H4 (cell line): ENCODE results near the gene HYAL2. TPM values are rescaled to one million over a fixed set of nuclear protein-coding genes. Genes with fewer than 3 reads are reported as not detected.
"Not testable (repeated sequence)": the region's sequence is repeated elsewhere in the genome, so short reads cannot be mapped to it uniquely, and the experiment has no call there.

ENCODE experiments used
- DNase-seq: peaks from one replicate; pipeline ENCODE4 v3.0.0-alpha.2; 2015; ENCODE audit warnings: low spot score
- total RNA-seq: library from RNA; depleted of rRNA; stranded (reverse); fragments of >200 nt; shearing (Covaris generic); gene quantifications from 2 replicates; pipeline ENCODE4 v1.2.3, GENCODE V29; 2014

Gene HYAL2
- total RNA-seq, 1 experiment from 2014 or later, result 41.1 TPM

GRCh38 chr3:50312041-50312440 lies 10.5 kb downstream of the HYAL2 start:
- not testable (repeated sequence) for DNase-seq

DNA sequence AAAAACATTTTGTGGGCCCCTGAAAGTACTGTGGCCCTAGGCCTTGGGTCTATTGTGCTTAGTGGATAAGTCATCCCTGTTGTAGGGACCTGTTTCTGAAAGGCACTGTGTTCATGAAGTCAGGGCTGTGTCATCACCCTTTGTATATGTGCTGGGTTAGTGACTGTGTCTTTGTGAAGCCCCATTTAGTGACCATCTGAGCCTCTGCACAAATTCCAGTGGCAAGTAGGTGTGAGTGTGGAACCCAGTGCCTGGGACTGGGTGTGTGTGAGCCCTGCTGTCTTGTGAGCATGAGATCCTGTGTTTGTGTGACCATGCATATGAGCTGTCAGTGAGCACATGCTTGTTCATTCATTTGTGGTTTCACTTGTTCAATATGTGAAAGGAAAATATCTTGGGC lies 17.9 kb downstream of the HYAL2 start:
- DNase-seq, result no peak

GRCh38 chr3:50303013-50303815 lies 19.3 kb downstream of the HYAL2 start, which contains the start of gene HYAL1:
Gene HYAL1, minus strand, starts transcription at chr3:50303574. Its CDS starts 618 bp downstream, at chr3:50302956.
- DNase-seq, result no peak

- no peak for DNase-seq
Observed at GRCh38 chr3:50302095-50303012, 20.2 kb downstream of the HYAL2 start.

GRCh38 chr3:50300681-50301254 lies 21.8 kb downstream of the HYAL2 start:
- DNase-seq, result no peak

DNA sequence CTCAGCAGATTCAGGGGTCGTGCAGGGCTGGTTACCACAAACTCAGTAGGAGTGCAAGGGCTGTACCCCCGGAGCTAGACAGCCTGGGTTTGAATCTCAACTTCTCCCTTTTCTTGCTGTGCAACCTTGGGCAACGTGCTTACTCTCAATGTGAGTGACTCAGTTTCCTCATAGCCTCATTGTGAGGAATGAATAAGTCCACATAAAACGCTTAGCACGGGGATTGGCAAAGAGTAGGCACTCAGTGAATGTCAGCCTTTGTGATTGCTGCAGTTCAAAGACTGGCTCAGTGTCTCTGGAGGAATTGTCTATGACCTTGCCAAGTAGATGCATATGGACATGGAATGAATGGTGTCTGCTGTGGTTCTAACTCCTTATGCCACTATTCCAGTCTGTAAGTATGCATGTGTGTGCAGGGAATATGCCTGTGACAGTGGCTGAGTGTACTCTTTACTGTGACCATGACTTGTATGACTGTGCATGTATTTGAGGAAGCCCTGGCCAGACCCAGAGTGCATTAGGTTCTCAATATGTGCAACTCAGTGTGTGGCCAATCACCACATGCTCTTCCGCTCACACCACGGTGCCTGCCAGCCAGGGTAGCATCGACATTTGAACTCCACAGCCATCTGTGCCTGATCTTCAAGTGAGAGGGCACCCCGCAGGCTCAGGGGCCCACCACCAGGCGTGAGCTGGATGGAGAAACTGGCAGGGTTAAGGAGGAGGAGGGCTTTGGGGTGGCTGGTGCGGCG lies 22.4 kb downstream of the HYAL2 start:
- no peak for DNase-seq

- no peak for DNase-seq
Observed at GRCh38 chr3:50299638-50299928, 23.0 kb downstream of the HYAL2 start.

GRCh38 chr3:50298836-50299637 lies 23.5 kb downstream of the HYAL2 start, which contains the start of the genes HYAL3 and NAA80:
Gene HYAL3, minus strand, starts transcription at chr3:50299405. Its CDS starts 3,803 bp downstream, at chr3:50295602.
Gene NAA80, minus strand, starts transcription at chr3:50299405. Its CDS starts 1,942 bp downstream, at chr3:50297463.
- DNase-seq, result peak; percentile 91

GRCh38 chr3:50297896-50298725 lies 24.4 kb downstream of the HYAL2 start:
- DNase-seq, result no peak

- DNase-seq, result no peak
Observed at GRCh38 chr3:50297384-50297775, 25.2 kb downstream of the HYAL2 start.

- no peak for DNase-seq
Observed at GRCh38 chr3:50296721-50297383, 25.7 kb downstream of the HYAL2 start.

DNA sequence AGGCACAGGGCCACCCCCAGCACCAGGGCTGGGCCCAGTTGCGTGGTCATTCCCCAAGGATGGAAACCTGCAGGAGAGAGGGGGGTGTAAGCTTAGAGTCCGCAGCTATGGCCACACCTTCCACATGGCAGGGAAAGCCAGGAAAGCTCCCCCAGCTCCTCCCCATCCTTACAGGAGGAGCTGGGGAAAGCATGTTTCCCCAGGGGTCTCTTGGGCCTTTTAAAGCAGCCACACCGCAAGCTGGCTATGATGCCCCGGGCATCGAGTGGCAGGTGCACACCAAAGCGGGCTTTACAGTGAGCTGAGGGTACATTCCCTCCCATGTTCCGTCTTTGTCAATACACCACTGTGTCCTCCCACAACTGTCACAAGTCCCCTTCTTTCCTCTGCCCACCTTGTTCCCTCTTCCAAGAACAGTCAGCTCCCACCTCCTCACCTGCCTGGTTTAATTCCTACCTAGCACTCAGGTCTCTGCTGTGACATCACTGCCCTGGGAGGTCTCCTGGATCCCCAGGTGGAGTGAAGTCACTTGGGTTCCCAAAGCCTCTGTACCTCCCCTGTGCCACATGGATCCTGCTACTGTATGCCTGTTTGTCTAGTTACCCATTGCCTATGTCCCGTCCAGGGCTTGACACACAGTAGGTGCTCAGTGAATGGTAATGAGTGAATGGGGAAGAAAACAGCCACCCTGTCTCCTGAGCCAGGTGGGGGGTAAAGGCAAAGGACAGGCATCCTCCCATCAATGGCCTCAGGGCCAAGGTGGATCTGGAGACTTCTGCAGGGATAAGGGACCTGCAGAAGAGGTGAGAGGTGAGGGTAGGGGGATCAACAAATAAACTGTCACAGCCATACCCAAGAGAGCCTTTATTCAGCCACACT lies 26.8 kb downstream of the HYAL2 start:
- DNase-seq, result no peak

DNA sequence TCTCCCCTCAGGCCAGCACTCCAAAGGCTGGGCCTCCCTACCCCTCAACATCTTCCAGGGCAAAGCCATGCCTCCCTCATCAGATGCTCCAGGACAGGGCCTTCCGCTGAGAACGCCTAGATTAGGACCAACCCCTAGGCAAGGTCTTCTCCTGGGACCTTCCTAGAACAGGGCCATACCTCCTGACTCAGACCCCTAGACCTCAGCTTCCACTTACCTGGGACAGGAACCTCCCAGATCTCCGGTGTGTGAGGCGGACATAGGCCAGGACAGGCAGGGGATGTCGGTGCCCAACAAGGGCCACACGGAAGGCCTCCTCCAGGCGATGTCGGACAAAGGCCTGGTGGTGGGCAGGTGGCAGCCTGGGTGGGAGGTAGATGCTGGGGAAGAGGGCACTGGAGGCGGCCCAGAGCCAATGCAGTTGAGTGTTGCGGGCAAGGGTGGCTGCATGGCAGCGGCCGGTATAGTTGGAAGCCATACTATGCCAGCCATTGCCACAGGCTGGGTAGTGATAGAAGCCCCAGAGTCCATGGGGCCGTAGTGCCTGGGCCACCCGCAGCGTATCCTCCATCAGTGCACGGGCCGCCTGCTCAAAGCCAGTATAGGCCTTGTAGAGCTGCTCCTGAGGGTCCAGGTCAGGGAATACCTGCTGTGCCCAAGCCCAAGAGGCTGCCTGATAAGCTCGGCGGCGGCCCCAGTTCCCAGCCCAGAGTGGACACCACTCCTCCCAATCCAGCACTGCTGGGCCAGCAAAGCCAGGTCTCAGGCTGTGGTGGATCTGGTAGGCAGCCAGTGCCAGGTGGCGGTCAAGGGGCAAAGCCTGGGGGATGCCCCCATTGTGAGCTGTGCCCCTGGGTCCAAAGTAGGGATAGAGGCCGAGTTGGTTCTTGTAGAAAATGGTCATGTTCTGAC lies 27.8 kb downstream of the HYAL2 start:
- DNase-seq, result no peak

GRCh38 chr3:50294089-50294488 lies 28.5 kb downstream of the HYAL2 start:
- no peak for DNase-seq

DNA sequence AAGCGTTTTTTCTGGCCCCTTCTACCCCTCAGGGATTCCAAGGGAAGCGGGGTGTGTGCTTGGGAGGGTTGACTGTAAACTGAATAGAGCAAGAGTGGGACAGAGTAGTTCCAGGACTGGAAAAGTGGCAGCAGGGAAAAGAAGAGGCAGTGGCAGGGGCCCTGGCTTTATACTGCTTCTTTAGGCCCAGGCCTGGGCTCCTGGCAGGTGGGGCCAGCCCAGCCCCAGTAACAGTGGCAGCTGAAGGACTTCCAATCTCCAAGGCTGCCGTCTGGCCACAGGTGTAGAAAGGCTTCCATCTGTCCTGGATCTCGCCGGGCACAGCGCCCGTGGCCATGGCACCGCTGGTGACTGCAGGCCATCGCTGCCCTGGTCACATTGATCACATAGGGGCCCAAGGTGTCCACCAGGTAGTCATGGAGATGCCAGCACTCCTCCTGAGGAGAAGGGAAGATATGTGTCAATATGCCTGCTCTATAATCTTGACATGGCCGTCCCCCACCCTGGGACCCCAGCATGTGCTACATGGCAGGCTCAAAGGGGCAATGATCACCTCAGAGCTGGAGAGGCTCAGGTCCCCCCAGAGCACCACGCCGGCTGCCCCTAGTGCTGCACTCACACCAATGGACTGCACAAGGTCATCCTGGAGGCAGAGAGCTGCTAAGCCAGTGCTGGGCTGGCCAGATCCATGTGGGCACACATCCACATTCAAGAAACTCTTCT lies 29.3 kb downstream of the HYAL2 start:
- no peak for DNase-seq
